Uterine smooth muscle cell (primary cell): ENCODE measurements around the gene ST8SIA4. TPM values are rescaled to one million over a fixed set of nuclear protein-coding genes. Genes with fewer than 3 reads are reported as not detected.

Source experiments
- total RNA-seq: library from RNA; depleted of rRNA; stranded (reverse); fragments of >200 nt; gene quantifications from 2 replicates; pipeline ENCODE4 v1.2.3, GENCODE V29; 2014

ST8SIA4 gene, protein sequence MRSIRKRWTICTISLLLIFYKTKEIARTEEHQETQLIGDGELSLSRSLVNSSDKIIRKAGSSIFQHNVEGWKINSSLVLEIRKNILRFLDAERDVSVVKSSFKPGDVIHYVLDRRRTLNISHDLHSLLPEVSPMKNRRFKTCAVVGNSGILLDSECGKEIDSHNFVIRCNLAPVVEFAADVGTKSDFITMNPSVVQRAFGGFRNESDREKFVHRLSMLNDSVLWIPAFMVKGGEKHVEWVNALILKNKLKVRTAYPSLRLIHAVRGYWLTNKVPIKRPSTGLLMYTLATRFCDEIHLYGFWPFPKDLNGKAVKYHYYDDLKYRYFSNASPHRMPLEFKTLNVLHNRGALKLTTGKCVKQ
- total RNA-seq, result 0.22 and 0.37 TPM in 2 replicates

DNA sequence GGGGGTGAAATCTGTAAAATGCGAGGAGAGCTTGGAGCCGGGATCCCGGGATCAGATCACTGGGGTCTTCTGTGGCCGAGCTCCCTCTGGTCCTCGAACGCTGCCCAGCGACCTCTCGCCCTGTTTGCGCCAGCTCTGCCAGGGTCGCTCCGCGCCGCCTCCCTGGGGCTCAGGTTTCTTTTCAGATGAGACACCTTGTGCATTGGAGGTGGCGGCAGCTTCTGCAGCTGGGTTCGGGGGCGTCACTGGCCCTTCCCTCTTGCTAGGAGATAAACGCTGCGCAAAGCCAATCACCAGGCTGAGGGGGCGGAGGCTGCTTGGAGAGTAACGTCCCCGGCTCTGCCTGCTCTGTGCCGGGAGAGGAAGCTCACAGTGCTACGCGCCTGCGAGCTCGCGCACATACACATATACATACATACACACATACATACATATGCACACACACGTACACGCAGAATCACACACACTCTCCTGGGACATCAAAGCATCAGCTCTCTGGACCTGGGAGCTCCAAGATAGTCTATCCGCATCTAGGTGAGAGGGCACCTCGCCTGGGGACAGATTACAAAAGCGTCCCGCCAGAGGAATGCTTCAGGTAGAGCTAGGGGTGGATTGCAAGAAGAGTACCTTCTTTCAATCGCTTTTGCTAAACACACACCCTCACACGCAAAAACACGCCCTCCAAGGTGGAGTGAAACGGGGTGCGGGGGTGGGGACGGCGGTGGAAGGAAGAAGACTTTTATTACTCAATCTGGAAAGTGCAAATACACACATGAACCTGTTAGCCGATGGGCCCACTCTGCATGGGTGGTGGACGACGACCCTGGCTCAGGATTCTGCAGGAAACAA lies at the start of gene ST8SIA4:
ST8SIA4 (minus strand) TSS at position 244 of the 849 bp plus-strand sequence. CDS start 327 bp downstream, outside the sequence.

